Prostate gland (tissue), 2 donors: ENCODE measurements around the gene OR8B3. TPM values are rescaled to one million over a fixed set of nuclear protein-coding genes. Genes with fewer than 3 reads are reported as not detected.

ENCODE experiments used
- DNase-seq: peaks from one replicate; pipeline ENCODE4 v3.0.0-alpha.2; 2019; ENCODE audit warnings: low spot score
- H3K27ac ChIP-seq, 2 donors: fragments of 200-600 bp; sonication (generic); 2 replicates each; pipeline ENCODE4 v1.5.1; 2017 to 2019
- H3K27me3 ChIP-seq: fragments of 200-600 bp; sonication (generic); replicated peaks from 2 replicates; pipeline ENCODE4 v1.5.1; 2019; ENCODE audit not compliant: insufficient read depth
- H3K36me3 ChIP-seq, 2 donors: fragments of 200-600 bp; sonication (generic); 1 replicate in 1 of 2; 2 replicates in 1 of 2; pipeline versions ENCODE4 v1.5.1 to v1.8.1; 2017 to 2019
- H3K4me1 ChIP-seq: fragments of 200-600 bp; sonication (generic); replicated peaks from 2 replicates; pipeline ENCODE4 v1.5.1; 2019
- H3K4me3 ChIP-seq, 2 donors: fragments of 200-600 bp; sonication (generic); 2 replicates each; pipeline ENCODE4 v1.5.1; 2017 to 2019
- H3K9me3 ChIP-seq: fragments of 200-600 bp; sonication (generic); 2 replicates; pipeline ENCODE4 v1.5.1; 2017
- CTCF ChIP-seq, 4 experiments: fragments of 200-600 bp in 2 of 4; fragments of 450-650 bp in 2 of 4; sonication (generic) in 2 of 4; IDR thresholded peaks; 1 replicate in 3 of 4; 2 replicates in 1 of 4; pipeline ENCODE4 v1.5.1; 2016 to 2019; ENCODE audit warnings: antibody characterized with exemption in 4 of 4, mild to moderate bottlenecking in 2 of 4, moderate library complexity in 2 of 4
- POLR2A ChIP-seq: fragments of 450-650 bp; IDR thresholded peaks from one replicate; pipeline ENCODE4 v1.6.1; 2016; ENCODE audit warnings: antibody characterized with exemption, mild to moderate bottlenecking
- POLR2AphosphoS5 ChIP-seq: sonication (generic); formaldehyde crosslinking; IDR thresholded peaks from one replicate; pipeline ENCODE4 v1.6.1; 2017; ENCODE audit warnings: antibody characterized with exemption
- WGBS: methylation state at CpG from one replicate; pipeline ENCODE4 v1.1.5; 2018; 5-methylcytosine and 5-hydroxymethylcytosine counted together
- intact Hi-C: fragments of 100-400 bp; cut with DNase I; formaldehyde crosslinking; loops from one replicate; pipeline ENCODE4 v1.14.2; 2022
- total RNA-seq, 2 donors: library from RNA; depleted of rRNA; stranded (reverse); fragments of >200 nt; gene quantifications; one replicate each; pipeline ENCODE4 v1.1.0, GENCODE V29; 2016

The OR8B3 gene
- total RNA-seq, 2 donors from 2014 or later, result not detected

- Histone ChIP-seq H3K4me3 (no peak overlapping the region), H3K27ac (no peak overlapping the region), H3K36me3 (no peaks in the 10 kb centered on the region), H3K4me1 (no peaks in the 10 kb centered on the region), H3K27me3 (no peaks in the 10 kb centered on the region), H3K9me3 (no peaks in the 10 kb centered on the region)
- no peak for DNase-seq
- TF ChIP-seq CTCF (IDR thresholded peaks at IDR 0.05) (no peak), POLR2AphosphoS5 (no peak), POLR2A (no peak)
- intact Hi-C loops, result no loop called here
- 69% methylated on average over 3 of the region's 3 CpGs for WGBS
Observed at GRCh38 chr11:124376280-124376679, 22.5 kb downstream of the OR8B3 start.

GRCh38 chr11:124359566-124359965, 39.3 kb downstream of the OR8B3 start:
- Histone ChIP-seq H3K27me3 (no peaks in the 10 kb centered on the region), H3K36me3 (no peaks in the 10 kb centered on the region), H3K9me3 (no peaks in the 10 kb centered on the region), H3K27ac (no peak overlapping the region), H3K4me3 (no peak overlapping the region), H3K4me1 (no peaks in the 10 kb centered on the region)
- 39% methylated on average over 2 of the region's 2 CpGs for WGBS
- no peak for DNase-seq
- no peak for TF ChIP-seq POLR2A
- TF ChIP-seq POLR2AphosphoS5, result no peak
- no peak for TF ChIP-seq CTCF (IDR thresholded peaks at IDR 0.05)
- intact Hi-C loops, result no loop called here

- intact Hi-C loops, result no loop called here
- TF ChIP-seq POLR2AphosphoS5, result no peak
- DNase-seq, result no peak
Observed at GRCh38 chr11:124346311-124346955, 52.4 kb downstream of the OR8B3 start.

More at GRCh38 chr11:124346311-124346955, 52.4 kb downstream of the OR8B3 start:
- Histone ChIP-seq H3K36me3 (no peaks in the 10 kb centered on the region), H3K4me3 (no peak overlapping the region), H3K27me3 (no peaks in the 10 kb centered on the region), H3K9me3 (no peaks in the 10 kb centered on the region), H3K27ac (no peak overlapping the region), H3K4me1 (no peaks in the 10 kb centered on the region)
- 41% methylated on average over 3 of the region's 3 CpGs for WGBS

Other genes starting within 250 kb of the OR8B3 start
- gene OR10D3, start 215.7 kb downstream of the OR8B3 start, total RNA-seq, result not detected
- gene OR8G1, start 157.9 kb downstream of the OR8B3 start, total RNA-seq, result not detected
- 1 to 10 TPM in 1 of 2 donors, not detected in 1; 3.0 TPM for gene OR8G5, start 142.6 kb downstream of the OR8B3 start, total RNA-seq
- gene OR8D1, start 85.1 kb downstream of the OR8B3 start, total RNA-seq, result not detected
- not detected for gene OR8D2, start 78.8 kb downstream of the OR8B3 start, total RNA-seq
- gene OR8B2, start 14.5 kb downstream of the OR8B3 start, total RNA-seq, result not detected
- not detected for gene OR8B4, start 25.8 kb upstream of the OR8B3 start, total RNA-seq
- not detected for gene OR8B8, start 46.7 kb upstream of the OR8B3 start, total RNA-seq
- not detected for gene OR8B12, start 144.6 kb upstream of the OR8B3 start, total RNA-seq
- not detected for gene OR8A1, start 171.0 kb upstream of the OR8B3 start, total RNA-seq
- not detected for gene PANX3, start 212.4 kb upstream of the OR8B3 start, total RNA-seq
- 10 to 100 TPM; 30.8 to 33.8 TPM for gene TBRG1, start 223.8 kb upstream of the OR8B3 start, total RNA-seq